Stimulated activated CD8-positive, alpha-beta memory T cell treated with anti-CD3 and anti-CD28 coated beads, Interleukin-4, amount 100 ng/mL, for 1 hour (primary cell): ENCODE data around the gene CD81.
A peak's percentile ranks its signal among the peaks of the same experiment; 100 is the strongest.
"Not testable (repeated sequence)": the region's sequence is repeated elsewhere in the genome, so short reads cannot be mapped to it uniquely, and the experiment has no call there.

Experiments used
- DNase-seq, 2 donors: peaks; one replicate each; pipeline ENCODE4 v3.0.0-alpha.2; 2020; ENCODE audit warnings: low read depth in 2 of 2, low spot score in 1 of 2

The CD81 gene, protein sequence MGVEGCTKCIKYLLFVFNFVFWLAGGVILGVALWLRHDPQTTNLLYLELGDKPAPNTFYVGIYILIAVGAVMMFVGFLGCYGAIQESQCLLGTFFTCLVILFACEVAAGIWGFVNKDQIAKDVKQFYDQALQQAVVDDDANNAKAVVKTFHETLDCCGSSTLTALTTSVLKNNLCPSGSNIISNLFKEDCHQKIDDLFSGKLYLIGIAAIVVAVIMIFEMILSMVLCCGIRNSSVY

DNA sequence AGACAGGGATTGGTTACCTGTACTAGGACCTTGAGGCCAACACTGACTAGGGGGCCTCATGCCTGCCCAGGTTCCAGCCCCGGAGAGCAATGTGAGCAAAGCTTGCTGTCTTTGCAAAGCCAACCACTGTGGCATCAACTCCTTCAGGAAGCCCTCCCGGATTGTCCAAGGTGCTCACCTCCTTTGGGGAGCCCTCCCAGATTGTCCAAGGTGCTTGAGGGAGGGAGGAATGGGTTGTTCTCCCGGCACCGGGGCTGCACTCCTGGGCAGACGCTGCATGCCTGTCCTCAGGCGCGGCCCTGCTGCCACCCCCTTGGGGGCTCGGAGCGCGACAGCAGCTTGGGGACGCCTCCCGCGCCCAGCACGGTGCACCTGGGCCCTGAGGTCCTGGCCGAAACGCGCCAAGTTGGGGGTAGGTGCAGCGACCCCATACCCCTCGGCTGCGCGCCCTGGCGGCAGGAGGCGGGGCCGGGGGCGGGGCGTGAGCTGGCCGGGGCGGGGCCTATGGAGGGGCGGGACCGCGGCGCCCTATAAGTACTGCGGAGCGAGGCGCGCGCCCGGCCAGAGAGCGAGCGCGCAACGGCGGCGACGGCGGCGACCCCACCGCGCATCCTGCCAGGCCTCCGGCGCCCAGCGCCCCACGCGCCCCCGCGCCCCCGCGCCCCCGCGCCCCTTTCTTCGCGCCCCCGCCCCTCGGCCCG lies at the start of gene CD81:
TSS of gene CD81 (plus strand) at position 560 of the 701 bp plus-strand sequence. CDS start 240 bp downstream, outside the sequence.
- DNase-seq, result peak in 1 of 2 donors; percentile 49

DNA sequence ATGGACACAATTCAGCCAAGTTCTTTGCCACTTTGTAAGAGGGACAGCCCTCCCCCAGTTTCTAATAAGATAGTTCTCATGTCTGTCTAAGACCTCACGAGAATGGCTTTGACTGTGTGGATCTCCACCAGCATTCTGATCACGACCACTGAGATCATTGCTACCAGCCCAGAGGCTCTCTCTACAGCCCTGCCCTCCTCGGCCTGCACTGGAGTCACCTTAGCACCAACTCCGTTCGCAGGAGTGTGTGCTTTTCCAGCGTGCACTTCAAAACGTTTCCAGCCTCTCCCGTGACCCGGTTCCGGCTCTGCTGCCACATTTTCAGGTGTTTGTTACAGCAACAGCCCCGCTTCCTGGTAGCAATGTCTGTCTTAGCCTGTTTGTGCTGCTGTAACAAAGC lies 49.1 kb upstream of the CD81 start:
- DNase-seq, result no peak

DNA sequence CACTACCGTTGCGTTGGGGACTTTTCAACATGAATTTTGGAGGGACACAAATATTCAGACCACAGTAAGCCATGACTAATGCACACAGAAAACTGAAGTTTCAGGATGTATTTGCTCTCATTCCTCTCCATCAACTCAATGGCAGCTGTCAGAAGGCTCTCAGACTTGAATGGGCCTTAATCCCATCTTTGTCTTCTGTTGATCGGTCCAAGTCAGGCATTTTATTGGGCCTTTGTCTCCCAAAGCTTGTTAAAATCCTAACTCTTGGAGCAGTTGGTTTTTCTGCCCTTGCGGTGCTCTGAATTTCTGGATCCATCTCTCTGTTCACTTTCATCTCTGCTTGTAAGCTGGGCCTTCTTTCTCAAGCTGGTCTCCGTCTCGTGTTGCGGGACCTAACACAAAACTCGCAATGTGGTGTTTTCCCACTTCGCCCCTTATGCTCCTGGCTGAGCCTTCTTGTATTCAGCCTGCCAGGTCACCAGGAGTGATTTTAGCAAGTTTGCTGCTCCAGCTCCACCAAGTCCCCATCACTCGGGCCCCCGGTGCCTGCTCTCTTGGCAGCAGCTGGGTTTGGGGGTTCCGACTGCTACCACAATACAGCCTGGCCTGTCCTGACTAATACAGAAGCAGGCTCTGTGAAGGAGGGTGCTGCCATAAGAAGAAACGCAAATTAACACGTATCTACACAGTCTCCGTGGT lies 48.3 kb upstream of the CD81 start:
- no peak for DNase-seq

DNA sequence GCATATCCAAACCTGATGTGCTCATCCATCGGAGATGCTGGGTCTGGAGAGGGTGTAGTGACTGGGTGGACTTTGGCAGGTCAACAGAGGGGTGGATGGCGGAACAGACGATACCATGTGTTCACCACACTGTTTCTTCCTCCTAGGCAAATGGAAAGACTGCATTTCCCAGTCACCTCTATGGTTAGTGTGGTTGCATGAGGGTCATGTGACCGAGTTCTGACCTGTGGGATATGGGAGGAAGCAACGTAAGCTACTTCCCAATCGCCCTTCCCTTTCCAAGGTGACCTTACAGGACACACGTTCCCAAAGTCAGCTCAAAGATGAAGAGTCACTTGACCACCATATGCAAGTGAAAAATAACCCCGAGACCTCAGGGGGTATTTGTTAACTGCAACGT lies 47.6 kb upstream of the CD81 start:
- no peak for DNase-seq

DNA sequence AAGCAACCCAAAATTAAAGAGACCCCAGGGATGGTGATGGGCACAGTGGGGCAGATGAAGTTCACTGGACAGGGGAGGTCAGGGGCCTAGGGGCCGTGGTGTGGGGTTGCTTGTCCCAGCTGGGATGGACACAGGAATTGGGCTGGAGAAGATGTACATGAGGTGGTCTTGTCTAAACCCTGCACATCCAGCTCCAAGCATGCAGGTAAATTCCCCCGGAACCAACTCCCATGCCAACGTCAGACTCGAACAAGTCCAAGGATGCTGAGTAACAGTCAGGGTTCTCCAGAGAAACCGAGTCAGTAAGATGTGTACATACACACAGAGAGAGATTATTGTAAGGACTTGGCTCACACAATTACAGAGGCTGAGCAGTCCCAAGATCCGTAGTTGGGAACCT lies 46.4 kb upstream of the CD81 start:
- DNase-seq, result no peak

DNA sequence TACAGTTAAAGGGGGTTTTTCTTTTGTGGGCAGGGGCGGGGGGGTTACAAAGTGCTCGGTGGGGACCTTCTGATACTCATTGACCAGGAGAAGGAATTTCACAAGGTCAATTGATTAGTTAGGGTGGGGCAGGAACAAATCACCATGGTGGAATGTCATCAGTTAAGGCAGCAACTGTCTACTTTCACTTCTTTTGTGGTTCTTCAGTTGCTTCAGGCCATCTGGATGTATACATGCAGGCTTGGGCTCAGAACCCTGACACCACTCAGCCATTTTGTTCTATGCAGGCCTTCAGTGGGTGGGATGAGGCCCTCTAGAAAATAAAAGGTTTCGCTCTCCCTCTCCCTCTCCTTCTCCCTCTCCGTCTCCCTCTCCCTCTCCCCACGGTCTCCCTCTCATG lies 45.7 kb upstream of the CD81 start:
- no peak for DNase-seq

DNA sequence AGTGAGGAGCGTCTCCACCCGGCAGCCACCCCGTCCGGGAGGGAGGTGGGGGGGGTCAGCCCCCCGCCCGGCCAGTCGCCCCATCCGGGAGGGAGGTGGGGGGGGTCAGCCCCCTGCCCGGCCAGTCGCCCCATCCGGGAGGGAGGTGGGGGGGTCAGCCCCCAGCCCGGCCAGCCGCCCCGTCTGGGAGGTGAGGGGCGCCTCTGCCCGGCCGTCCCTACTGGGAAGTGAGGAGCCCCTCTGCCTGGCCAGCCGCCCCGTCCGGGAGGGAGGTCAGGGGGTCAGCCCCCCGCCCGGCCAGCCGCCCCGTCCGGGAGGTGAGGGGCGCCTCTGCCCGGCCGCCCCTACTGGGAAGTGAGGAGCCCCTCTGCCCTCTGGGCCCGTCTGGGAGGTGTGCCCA lies 44.5 kb upstream of the CD81 start:
- not testable (repeated sequence) for DNase-seq

DNA sequence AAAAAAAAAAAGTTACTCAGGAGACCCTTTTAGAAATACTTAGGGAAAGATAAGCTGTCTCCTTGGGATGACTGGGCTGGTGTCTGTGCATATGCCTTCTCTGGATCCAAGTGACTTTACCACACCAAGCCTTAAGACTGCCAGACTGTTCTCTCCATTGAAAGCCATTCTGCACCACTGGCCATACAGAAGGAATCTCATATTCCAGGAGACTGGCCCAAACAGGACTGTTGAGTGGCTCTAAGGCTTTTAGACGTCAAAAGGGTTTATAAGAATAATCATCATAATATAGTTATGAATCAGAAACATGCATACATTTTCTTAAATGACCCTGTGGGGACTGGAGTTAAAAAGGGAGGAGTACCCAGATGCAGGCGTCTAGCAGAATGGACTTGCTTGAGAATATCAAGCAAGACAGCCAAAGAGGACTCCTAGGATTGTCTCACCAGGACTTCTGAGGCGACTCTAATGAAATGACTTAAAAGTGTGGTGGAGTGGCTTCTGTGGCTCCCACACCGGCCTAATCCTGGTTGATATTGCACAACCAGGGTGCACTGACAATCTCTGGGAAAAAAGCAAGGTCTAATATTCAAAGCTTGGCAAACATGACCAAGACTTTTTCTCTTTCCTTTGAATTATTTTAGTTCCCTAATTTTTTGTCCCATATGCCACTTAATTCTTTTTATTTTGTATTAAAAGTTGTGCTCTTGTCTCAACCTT lies 43.5 kb upstream of the CD81 start:
- not testable (repeated sequence) for DNase-seq

DNA sequence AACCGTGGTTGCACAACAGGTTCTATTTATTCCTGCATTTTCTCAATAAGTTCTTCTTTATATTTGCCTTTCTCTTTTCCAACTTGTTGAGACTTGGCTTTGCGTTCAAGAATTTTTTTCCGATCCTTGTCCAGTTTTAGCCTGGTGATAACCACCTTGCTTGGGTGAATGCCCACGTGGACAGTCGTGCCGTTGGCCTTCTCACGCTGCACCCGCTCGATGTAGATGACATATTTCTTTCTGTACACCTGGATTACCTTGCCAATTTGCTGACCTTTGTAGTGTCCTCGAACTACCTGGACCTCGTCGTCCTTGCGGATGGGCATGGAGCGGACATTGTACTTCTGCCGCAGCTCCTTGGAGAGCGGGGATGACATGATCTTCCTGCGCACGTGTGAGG lies 41.8 kb upstream of the CD81 start:
- not testable (repeated sequence) for DNase-seq

DNA sequence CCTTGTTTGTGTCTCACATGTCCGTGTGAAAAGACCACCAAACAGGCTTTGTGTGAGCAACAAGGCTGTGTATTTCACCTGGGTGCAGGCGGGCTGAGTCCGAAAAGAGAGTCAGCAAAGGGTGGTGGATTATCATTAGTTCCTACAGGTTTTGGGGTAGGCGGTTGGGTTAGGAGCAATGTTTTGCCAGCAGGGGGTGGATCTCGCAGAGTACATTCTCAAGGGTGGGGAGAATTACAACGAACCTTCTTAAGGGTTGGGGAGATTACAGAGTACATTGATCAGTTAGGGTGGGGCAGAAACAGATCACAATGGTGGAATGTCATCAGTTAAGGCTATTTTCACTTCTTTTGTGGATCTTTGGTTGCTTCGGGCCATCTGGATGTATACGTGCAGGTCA lies 38.4 kb upstream of the CD81 start:
- DNase-seq, result not testable (repeated sequence)

DNA sequence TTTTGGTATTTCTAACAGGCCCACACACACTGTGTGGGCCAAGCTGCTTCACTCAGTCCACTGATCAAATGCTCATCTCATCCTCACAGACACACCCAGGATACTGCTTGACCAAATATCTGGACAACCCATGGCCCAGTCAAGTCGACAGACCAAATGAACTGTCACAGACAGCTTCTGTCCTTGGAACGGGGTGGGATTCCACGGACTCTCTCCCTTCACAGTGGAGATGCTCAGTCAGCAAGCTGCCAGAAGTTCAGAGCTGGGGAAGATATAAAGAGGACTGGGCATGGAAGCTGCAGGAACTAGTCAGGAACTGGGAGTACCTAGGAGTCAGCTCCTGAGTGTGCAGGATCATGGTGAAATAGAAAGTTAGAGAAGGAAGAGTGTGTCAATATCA lies 34.6 kb upstream of the CD81 start:
- no peak for DNase-seq

DNA sequence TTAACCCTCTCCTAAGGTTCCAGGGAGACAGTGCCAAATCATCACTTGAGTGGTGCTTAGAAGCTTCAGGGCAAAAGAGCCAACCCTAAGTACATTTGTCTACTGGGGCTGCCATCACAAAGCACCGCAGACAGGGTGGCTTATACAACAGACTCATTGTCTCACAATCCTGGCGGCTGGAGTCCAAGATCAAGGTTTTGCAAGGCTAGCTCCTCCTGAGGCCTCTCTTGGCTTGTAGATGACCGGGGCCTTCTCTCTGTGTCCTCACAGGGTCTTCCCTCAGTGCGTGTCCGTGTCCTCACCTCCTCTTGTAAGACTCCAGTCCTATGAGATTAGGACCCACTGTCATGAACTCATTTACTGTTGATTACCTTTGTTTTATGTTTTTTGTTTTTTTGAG lies 34.1 kb upstream of the CD81 start:
- DNase-seq, result no peak

DNA sequence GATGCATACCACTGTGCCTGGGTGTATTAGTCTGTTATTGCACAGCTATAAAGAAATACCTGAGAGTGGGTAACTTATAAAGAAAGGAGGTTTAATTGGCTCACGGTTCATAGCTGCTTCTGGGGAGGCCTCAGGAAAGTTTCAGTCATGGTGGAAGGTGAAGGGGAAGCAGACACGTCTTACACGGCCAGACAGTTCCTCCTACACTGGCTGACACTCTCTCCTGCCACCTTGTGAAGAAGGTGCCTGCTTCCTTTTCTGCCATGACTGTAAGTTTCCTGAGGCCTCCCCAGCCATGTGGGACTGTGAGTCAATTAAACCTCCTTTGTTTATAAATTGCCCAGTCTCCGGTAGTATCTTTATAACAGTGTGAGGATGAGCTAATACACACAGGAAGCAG lies 33.6 kb upstream of the CD81 start:
- no peak for DNase-seq

DNA sequence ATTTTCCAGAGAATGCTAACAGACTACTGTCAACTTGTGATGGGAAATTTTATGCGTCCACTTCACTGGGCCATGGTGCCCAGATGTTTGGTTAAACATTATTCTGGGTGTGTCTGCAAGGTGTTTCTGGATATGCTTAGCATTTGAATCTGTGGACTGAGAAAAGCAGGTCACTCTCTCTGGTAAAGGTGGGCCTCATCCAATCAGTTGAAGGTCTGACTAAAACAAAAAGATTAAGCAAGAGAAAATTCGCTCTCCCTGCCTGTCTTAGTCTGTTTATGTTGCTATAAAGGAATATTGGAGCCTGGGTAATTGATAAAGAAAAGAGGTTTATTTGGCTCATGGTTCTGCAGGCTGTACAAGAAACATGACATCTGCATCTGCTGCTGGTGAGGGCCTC lies 32.1 kb upstream of the CD81 start:
- DNase-seq, result no peak

DNA sequence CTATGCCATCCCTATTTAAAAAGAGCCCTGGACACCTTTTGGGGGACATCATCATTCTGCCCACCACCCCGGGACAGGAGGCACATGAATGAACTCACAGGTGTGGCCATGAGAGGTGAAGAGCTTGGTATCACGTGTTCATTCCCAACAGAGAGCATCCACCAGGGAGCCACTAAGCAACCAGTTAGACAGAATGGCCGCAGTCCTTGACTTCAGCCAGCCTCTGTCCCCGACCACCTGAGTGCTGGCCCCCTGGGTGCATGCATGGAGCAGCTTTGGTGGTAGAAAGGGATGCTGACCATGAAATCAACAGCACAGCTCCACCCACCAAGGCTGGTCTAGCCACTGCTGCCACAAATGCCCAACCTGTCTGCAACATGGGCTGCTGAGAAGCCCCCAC lies 31.1 kb upstream of the CD81 start:
- no peak for DNase-seq

DNA sequence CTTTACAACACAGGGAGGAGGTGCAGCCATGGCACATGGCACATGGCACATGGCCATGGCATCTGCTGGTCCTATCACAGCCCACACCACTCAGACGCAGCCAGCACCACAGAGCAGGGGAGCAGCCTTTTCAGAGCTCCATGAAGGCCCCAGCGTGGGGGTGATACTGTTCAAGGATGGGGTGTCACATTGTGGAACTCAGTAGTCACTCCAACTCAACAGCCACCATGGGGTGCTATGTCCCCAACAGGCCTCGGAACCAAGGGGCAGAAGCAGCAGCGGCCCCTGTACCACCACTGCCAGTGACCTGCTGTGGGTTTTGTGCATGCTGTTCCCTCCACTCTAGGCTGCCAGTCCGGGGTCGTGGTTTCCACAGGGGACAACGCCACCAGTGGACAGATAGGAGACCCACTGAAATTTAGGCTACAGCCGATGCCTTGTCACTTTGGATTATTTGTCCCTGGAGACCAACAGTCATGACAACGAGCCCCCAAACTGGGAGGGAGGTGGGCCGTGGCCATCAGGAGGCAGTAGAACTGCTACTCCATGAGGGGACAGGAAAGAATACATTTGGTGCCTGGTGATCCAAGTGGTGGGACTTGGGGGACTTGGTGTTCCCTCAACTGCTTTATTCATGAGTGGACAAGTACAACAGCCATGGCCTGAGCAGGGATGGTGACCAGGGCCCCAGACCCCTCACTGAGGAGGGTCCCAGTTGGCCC lies 30.4 kb upstream of the CD81 start:
- DNase-seq, result no peak

DNA sequence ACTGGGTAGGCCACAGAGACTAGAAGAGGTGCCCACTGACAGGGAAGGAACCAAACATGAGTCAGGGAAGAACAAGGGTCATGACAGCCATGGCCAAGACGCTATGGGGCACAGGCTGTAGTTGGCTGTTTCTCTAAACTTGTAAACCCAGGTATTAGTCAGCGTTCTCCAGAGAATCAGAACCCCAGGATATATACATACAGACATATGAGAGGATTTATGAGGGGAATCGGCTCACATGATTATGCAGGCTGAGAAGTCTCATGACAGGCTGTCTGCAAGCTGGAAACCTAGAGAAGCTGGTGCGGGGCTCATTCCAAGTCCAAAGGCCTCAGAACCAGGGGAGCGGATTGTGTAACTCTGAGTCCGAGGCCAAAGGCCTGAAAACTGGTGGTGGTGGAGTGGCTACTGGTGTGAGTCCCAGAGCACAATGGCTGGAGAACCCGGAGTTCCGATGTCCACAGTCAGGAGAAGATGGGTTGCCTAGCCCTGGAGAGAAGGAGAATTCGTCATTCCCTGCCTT lies 29.7 kb upstream of the CD81 start:
- DNase-seq, result no peak

DNA sequence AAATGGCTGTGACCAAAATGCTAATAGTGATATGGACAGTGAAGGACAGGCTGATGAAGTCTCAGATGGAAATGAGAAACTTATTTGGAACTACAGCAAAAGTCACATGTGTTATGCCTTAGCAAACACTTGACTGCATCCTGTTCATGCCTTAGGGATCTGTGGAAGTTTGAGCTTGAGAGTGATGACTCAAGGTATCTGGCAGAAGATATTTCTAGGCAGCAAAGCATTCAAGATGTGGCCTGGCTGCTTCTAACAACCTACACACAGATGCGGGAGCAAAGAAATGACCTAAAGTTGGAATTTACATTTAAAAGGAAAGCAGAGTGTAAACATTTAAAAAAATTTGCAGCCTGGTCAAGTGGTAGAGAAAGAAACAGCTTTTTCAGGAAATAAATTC lies 28.1 kb upstream of the CD81 start:
- no peak for DNase-seq

DNA sequence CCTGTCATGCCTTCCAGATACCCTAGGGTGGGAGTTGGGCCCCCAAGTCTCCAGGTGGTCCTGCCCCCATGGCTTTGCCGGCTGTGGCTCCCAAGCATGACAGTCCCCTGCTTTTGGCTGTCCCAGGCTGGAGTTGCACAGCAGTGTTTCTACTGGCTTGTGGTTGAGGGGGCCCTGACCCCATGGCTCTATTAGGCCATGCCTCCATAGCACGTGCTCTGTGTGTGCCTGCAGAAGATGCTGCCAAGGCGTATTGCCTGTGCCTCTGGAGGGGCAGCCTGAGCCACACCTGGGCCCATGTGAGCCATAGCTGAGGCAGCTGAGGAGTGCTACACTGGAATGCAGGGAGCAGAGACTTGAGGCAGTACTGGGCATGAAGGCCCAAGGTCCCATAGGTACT lies 25.4 kb upstream of the CD81 start:
- no peak for DNase-seq

DNA sequence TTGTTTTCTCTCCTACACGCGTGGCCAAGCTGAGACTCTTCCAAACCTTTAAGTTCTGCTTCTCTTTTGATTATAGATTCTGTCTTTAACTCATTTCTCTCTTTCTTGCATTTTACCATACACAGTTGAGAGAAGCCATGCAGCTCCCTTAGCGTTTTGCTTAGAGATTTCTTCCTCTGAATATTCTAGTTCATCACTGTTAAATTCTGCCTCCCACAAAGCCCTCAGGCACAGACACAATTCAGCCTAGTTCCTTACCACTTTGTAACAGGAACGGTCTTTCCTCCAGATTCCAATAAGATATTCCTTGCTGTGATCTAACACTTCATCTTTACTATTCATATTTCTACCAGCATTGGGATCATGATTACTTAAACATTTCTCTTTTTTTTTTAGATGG lies 24.7 kb upstream of the CD81 start:
- no peak for DNase-seq
